ENCODE measurements around the gene ACOT11.

ACOT11 gene

GRCh38 chr1:54597455-54598030 lies 49.5 kb downstream of the ACOT11 start:
- no peak for TF ChIP-seq FOXK2 (IDR thresholded peaks at IDR 0.05)
- TF ChIP-seq ARNT (IDR thresholded peaks at IDR 0.05), result no peak
- no peak for TF ChIP-seq ELF4 (IDR thresholded peaks at IDR 0.05)
- TF ChIP-seq HDGF (IDR thresholded peaks at IDR 0.05; ENCODE audit: borderline replicate concordance), result no peak
- TF ChIP-seq ZNF384 (IDR thresholded peaks at IDR 0.05), result no peak
- TF ChIP-seq SP1 (IDR thresholded peaks at IDR 0.05), result no peak
- no peak for TF ChIP-seq BHLHE40 (IDR thresholded peaks at IDR 0.05; ENCODE audit: borderline replicate concordance)
- TF ChIP-seq NFRKB (IDR thresholded peaks at IDR 0.05), result no peak
- TF ChIP-seq PKNOX1 (IDR thresholded peaks at IDR 0.05), result no peak
- no peak for TF ChIP-seq LEF1 (IDR thresholded peaks at IDR 0.05; ENCODE audit: borderline replicate concordance)
- TF ChIP-seq FOXM1 (IDR thresholded peaks at IDR 0.05; ENCODE audit: borderline replicate concordance), result no peak
- no peak for TF ChIP-seq FOXA1 (IDR thresholded peaks at IDR 0.05)
- no peak for TF ChIP-seq CTBP1 (IDR thresholded peaks at IDR 0.05; ENCODE audit: borderline replicate concordance)
- no peak for TF ChIP-seq L3MBTL2 (conservative IDR thresholded peaks at IDR 0.05)
- no peak for TF ChIP-seq SUZ12 (IDR thresholded peaks at IDR 0.05)
- TF ChIP-seq TARDBP (IDR thresholded peaks at IDR 0.05), result no peak
- no peak for DNase-seq (ENCODE audit: extremely low spot score)
- CTCF ChIA-PET, result no interaction called here
- POLR2A ChIA-PET, result no interaction called here

GRCh38 chr1:54599211-54599823 lies 51.3 kb downstream of the ACOT11 start:
- ChIA-PET CTCF (no interaction called here), POLR2A (no interaction called here)
- DNase-seq (ENCODE audit: extremely low spot score), result no peak
- TF ChIP-seq NFRKB (IDR thresholded peaks at IDR 0.05) (no peak), SUZ12 (IDR thresholded peaks at IDR 0.05) (no peak), FOXM1 (IDR thresholded peaks at IDR 0.05; ENCODE audit: borderline replicate concordance) (no peak), TARDBP (IDR thresholded peaks at IDR 0.05) (no peak), HDGF (IDR thresholded peaks at IDR 0.05; ENCODE audit: borderline replicate concordance) (no peak), CTBP1 (IDR thresholded peaks at IDR 0.05; ENCODE audit: borderline replicate concordance) (no peak), BHLHE40 (IDR thresholded peaks at IDR 0.05; ENCODE audit: borderline replicate concordance) (no peak), ZNF384 (IDR thresholded peaks at IDR 0.05) (no peak), FOXA1 (IDR thresholded peaks at IDR 0.05) (no peak), SP1 (IDR thresholded peaks at IDR 0.05) (no peak), L3MBTL2 (conservative IDR thresholded peaks at IDR 0.05) (no peak)

- TF ChIP-seq ARNT (IDR thresholded peaks at IDR 0.05) (no peak), BHLHE40 (IDR thresholded peaks at IDR 0.05; ENCODE audit: borderline replicate concordance) (no peak), HDGF (IDR thresholded peaks at IDR 0.05; ENCODE audit: borderline replicate concordance) (no peak), SUZ12 (IDR thresholded peaks at IDR 0.05) (no peak), LEF1 (IDR thresholded peaks at IDR 0.05; ENCODE audit: borderline replicate concordance) (no peak), CTBP1 (IDR thresholded peaks at IDR 0.05; ENCODE audit: borderline replicate concordance) (no peak), ZNF384 (IDR thresholded peaks at IDR 0.05) (no peak), PKNOX1 (IDR thresholded peaks at IDR 0.05) (no peak), L3MBTL2 (conservative IDR thresholded peaks at IDR 0.05) (no peak)
- DNase-seq (ENCODE audit: extremely low spot score), result no peak
- POLR2A ChIA-PET, result no interaction called here
- CTCF ChIA-PET, result interaction anchor here (0.6 kb wide), 1 partner anchor 538 kb away, joined by 6 read pairs; no protein-coding TSS in a partner anchor
Measured at GRCh38 chr1:54600947-54601721, 53.1 kb downstream of the ACOT11 start.

- TF ChIP-seq ZNF384 (IDR thresholded peaks at IDR 0.05) (no peak), L3MBTL2 (conservative IDR thresholded peaks at IDR 0.05) (no peak), SP1 (IDR thresholded peaks at IDR 0.05) (no peak), FOXA1 (IDR thresholded peaks at IDR 0.05) (no peak), BHLHE40 (IDR thresholded peaks at IDR 0.05; ENCODE audit: borderline replicate concordance) (no peak), TARDBP (IDR thresholded peaks at IDR 0.05) (no peak), PKNOX1 (IDR thresholded peaks at IDR 0.05) (no peak), SUZ12 (IDR thresholded peaks at IDR 0.05) (no peak), HDGF (IDR thresholded peaks at IDR 0.05; ENCODE audit: borderline replicate concordance) (no peak), NFRKB (IDR thresholded peaks at IDR 0.05) (no peak), FOXK2 (IDR thresholded peaks at IDR 0.05) (no peak), ELF4 (IDR thresholded peaks at IDR 0.05) (no peak), CTBP1 (IDR thresholded peaks at IDR 0.05; ENCODE audit: borderline replicate concordance) (no peak), FOXM1 (IDR thresholded peaks at IDR 0.05; ENCODE audit: borderline replicate concordance) (no peak), ARNT (IDR thresholded peaks at IDR 0.05) (no peak)
- CTCF ChIA-PET, result no interaction called here
- POLR2A ChIA-PET, result no interaction called here
- DNase-seq (ENCODE audit: extremely low spot score), result no peak
Measured at GRCh38 chr1:54601730-54602129, 53.7 kb downstream of the ACOT11 start.

GRCh38 chr1:54602554-54602953 lies 54.5 kb downstream of the ACOT11 start:
- ChIA-PET POLR2A (no interaction called here), CTCF (no interaction called here)
- TF ChIP-seq ELF4 (IDR thresholded peaks at IDR 0.05), result no peak
- no peak for TF ChIP-seq FOXA1 (IDR thresholded peaks at IDR 0.05)
- TF ChIP-seq SUZ12 (IDR thresholded peaks at IDR 0.05), result no peak
- no peak for TF ChIP-seq PKNOX1 (IDR thresholded peaks at IDR 0.05)
- TF ChIP-seq NFRKB (IDR thresholded peaks at IDR 0.05), result no peak
- no peak for TF ChIP-seq L3MBTL2 (conservative IDR thresholded peaks at IDR 0.05)
- TF ChIP-seq TARDBP (IDR thresholded peaks at IDR 0.05), result no peak
- no peak for TF ChIP-seq SP1 (IDR thresholded peaks at IDR 0.05)
- no peak for TF ChIP-seq BHLHE40 (IDR thresholded peaks at IDR 0.05; ENCODE audit: borderline replicate concordance)
- no peak for TF ChIP-seq ZNF384 (IDR thresholded peaks at IDR 0.05)
- TF ChIP-seq FOXK2 (IDR thresholded peaks at IDR 0.05), result no peak
- no peak for TF ChIP-seq HDGF (IDR thresholded peaks at IDR 0.05; ENCODE audit: borderline replicate concordance)
- TF ChIP-seq ARNT (IDR thresholded peaks at IDR 0.05), result no peak
- no peak for TF ChIP-seq LEF1 (IDR thresholded peaks at IDR 0.05; ENCODE audit: borderline replicate concordance)
- TF ChIP-seq CTBP1 (IDR thresholded peaks at IDR 0.05; ENCODE audit: borderline replicate concordance), result no peak
- TF ChIP-seq FOXM1 (IDR thresholded peaks at IDR 0.05; ENCODE audit: borderline replicate concordance), result no peak
- no peak for DNase-seq (ENCODE audit: extremely low spot score)

Measured in HEK293T (cell line).